SH-SY5Y (cell line): ENCODE measurements around the gene QRFPR.

Source experiments
- GATA2 ChIP-seq: IDR thresholded peaks from 2 replicates; pipeline ENCODE4 v1.6.1; 2011; ENCODE audit warnings: mild to moderate bottlenecking, low read depth, low read length
- GATA3 ChIP-seq: IDR thresholded peaks from 2 replicates; pipeline ENCODE4 v1.6.1; 2011; ENCODE audit warnings: low read depth, mild to moderate bottlenecking, low read length, moderate library complexity

Gene QRFPR

GRCh38 chr4:121380776-121381462, at the start of gene QRFPR:
Gene QRFPR (minus strand): TSS chr4:121381018. CDS start chr4:121380647, 371 bp downstream.
- no peak for TF ChIP-seq GATA3
- no peak for TF ChIP-seq GATA2

DNA sequence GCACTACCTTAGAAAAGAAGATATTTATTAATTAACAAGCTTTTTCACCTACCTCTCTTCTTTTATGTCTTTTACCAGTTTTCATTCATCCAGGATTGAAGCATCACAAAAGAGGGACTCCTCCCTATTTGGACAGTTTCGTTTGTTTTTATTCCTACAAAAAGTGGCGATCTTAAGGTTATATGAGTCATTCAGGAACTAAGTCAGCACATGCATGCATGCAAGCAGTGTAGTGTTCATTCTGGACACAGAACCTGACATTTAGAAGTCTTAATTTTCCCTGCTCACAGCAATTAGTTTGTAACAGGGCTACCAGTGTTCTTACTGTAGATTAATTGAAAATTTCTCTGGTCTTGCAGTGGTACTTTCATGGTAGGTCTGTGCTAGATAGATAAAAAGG, 47.9 kb upstream of the QRFPR start:
- no peak for TF ChIP-seq GATA2

GRCh38 chr4:121421594-121421993, 40.8 kb upstream of the QRFPR start:
- TF ChIP-seq GATA3 (no peak), GATA2 (no peak)

GRCh38 chr4:121411151-121411744, 30.4 kb upstream of the QRFPR start:
- TF ChIP-seq GATA3 (no peak), GATA2 (no peak)

- TF ChIP-seq GATA2 (no peak), GATA3 (no peak)
Observed at GRCh38 chr4:121400632-121401031, 19.8 kb upstream of the QRFPR start.

GRCh38 chr4:121397941-121398601, 17.3 kb upstream of the QRFPR start:
- TF ChIP-seq GATA2, result no peak
- no peak for TF ChIP-seq GATA3

DNA sequence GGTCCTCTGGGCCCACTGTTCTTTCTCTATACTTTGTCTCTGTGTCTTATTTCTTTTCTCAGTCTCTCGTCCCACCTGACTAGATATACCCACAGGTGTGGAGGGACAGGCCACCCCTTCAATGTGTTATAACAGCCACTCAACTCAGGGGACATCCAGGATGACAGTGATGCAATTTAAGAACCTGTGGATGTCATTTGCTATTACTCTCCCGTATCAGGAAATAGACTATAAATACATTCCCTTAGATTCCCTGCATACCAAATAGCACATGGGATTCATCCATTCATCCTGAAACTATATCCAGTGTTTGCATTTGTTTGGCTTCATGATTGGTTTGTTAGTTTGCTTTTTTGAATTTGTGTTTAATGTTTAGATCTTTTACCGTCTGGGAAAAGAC, 16.6 kb upstream of the QRFPR start:
- no peak for TF ChIP-seq GATA2
- TF ChIP-seq GATA3, result no peak

DNA sequence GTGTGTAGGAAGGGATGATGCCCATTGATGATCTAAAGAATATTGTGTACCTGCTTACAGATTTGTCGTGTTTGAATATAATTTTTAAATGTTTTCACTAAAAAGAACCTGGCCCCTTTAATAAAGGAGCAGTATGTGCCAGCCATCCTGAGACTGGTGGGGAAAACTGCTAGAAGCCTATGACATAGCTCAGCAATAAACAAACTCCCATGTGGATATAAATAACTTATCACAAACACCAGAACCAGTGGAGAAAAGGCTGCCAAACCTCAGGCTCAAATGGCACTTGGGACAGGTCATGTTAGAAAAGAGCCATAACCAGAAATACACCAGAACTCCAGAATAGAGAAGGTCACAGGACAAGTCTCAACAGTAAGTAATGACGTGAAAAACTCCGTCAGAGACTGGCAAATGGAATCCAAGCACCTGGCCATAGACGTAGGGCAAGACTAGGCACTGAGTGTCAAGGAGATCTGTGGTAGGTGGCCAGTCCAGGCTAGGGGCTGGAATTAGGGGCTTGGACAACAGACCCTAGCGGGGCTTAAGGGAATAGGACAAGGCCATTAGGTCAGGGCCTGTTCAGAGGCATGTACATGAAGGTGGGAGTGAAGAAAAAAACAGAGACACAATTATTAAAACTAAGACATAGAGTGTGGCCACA, 11.7 kb upstream of the QRFPR start:
- TF ChIP-seq GATA2 (no peak), GATA3 (no peak)

GRCh38 chr4:121390335-121390734, 9.5 kb upstream of the QRFPR start:
- TF ChIP-seq GATA3 (no peak), GATA2 (no peak)

DNA sequence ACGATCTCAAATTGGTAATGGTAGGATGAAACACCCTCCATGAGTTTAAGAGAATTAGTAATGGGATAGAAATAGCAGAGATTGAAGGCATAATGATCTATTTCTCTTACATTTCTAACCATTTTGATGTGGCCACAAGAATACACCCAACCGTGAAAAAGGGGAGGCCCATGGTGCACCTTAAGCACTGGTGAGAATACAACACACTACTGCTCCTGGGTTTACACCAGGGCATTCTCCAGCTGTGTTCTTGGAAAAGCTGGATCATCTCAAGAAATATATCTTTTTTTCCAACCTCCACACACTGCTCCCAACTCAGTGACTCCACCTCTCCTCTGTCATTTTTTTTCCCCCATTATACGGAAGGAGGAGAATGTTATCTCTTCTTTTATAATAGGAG, 1.5 kb downstream of the QRFPR start:
- TF ChIP-seq GATA2 (no peak), GATA3 (no peak)

DNA sequence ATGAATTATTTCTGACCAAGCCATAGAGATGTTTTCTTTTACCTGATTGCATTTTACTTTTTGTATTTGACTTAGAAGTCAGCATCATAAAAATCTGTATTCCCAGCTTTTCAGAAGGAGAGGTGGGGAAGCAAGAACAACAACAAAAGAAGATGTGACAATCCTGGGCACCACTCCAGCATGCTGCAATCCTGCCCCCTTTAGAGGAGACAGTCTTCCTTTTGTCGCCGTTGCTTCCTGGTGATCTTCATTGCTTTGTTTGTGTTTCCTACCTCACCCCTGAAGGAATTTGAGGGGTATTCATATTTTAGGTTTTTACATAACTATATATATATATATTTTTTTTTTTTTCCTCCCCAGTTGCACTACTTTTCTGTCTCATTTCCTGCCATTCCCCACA, 3.7 kb downstream of the QRFPR start:
- TF ChIP-seq GATA3, result no peak
- TF ChIP-seq GATA2, result no peak

GRCh38 chr4:121376556-121376955, 4.3 kb downstream of the QRFPR start:
- TF ChIP-seq GATA3 (no peak), GATA2 (no peak)

GRCh38 chr4:121376097-121376496, 4.7 kb downstream of the QRFPR start:
- TF ChIP-seq GATA3 (no peak), GATA2 (no peak)

GRCh38 chr4:121375262-121375661, 5.6 kb downstream of the QRFPR start:
- TF ChIP-seq GATA2 (no peak), GATA3 (no peak)

GRCh38 chr4:121373841-121374240, 7.0 kb downstream of the QRFPR start:
- TF ChIP-seq GATA2 (no peak), GATA3 (no peak)
